ENCODE measurements around the gene EXOC3L4.

EXOC3L4 gene

GRCh38 chr14:103138301-103139131 lies 44.0 kb downstream of the EXOC3L4 start:
- no peak for TF ChIP-seq POLR2A (IDR thresholded peaks at IDR 0.05; ENCODE audit: low read length)
- DNase-seq, result no peak

- no peak for DNase-seq
- TF ChIP-seq GATA1 (IDR thresholded peaks at IDR 0.05; ENCODE audit: low read depth, low read length) (no peak), POLR2A (IDR thresholded peaks at IDR 0.05; ENCODE audit: low read length) (no peak)
Observed at GRCh38 chr14:103139132-103140025, 44.9 kb downstream of the EXOC3L4 start.

- DNase-seq, result no peak
- TF ChIP-seq GATA1 (IDR thresholded peaks at IDR 0.05; ENCODE audit: low read depth, low read length) (no peak), POLR2A (IDR thresholded peaks at IDR 0.05; ENCODE audit: low read length) (no peak)
Observed at GRCh38 chr14:103140316-103141109, 46.0 kb downstream of the EXOC3L4 start.

GRCh38 chr14:103141117-103141796 lies 46.7 kb downstream of the EXOC3L4 start:
- no peak for TF ChIP-seq GATA1 (IDR thresholded peaks at IDR 0.05; ENCODE audit: low read depth, low read length)
- TF ChIP-seq POLR2A (IDR thresholded peaks at IDR 0.05; ENCODE audit: low read length), result no peak
- DNase-seq, result peak; percentile 45 to 60

GRCh38 chr14:103142026-103142425 lies 47.5 kb downstream of the EXOC3L4 start:
- TF ChIP-seq POLR2A (IDR thresholded peaks at IDR 0.05; ENCODE audit: low read length) (no peak), GATA1 (IDR thresholded peaks at IDR 0.05; ENCODE audit: low read depth, low read length) (no peak)
- DNase-seq, result no peak

GRCh38 chr14:103142721-103143302 lies 48.3 kb downstream of the EXOC3L4 start:
- TF ChIP-seq GATA1 (IDR thresholded peaks at IDR 0.05; ENCODE audit: low read depth, low read length), result no peak
- TF ChIP-seq POLR2A (IDR thresholded peaks at IDR 0.05; ENCODE audit: low read length), result no peak

GRCh38 chr14:103143506-103143905 lies 49.0 kb downstream of the EXOC3L4 start:
- no peak for DNase-seq
- TF ChIP-seq POLR2A (IDR thresholded peaks at IDR 0.05; ENCODE audit: low read length) (no peak), GATA1 (IDR thresholded peaks at IDR 0.05; ENCODE audit: low read depth, low read length) (no peak)

More at GRCh38 chr14:103142721-103143302, 48.3 kb downstream of the EXOC3L4 start:
- no peak for DNase-seq

GRCh38 chr14:103144085-103144484 lies 49.6 kb downstream of the EXOC3L4 start:
- DNase-seq, result peak; percentile 58 to 74
- TF ChIP-seq GATA1 (IDR thresholded peaks at IDR 0.05; ENCODE audit: low read depth, low read length) (no peak), POLR2A (IDR thresholded peaks at IDR 0.05; ENCODE audit: low read length) (no peak)

- TF ChIP-seq POLR2A (IDR thresholded peaks at IDR 0.05; ENCODE audit: low read length) (no peak), GATA1 (IDR thresholded peaks at IDR 0.05; ENCODE audit: low read depth, low read length) (no peak)
- no peak for DNase-seq
Observed at GRCh38 chr14:103146141-103146709, 51.7 kb downstream of the EXOC3L4 start.

- DNase-seq, result no peak
- TF ChIP-seq GATA1 (IDR thresholded peaks at IDR 0.05; ENCODE audit: low read depth, low read length) (no peak), POLR2A (IDR thresholded peaks at IDR 0.05; ENCODE audit: low read length) (no peak)
Observed at GRCh38 chr14:103149351-103150237, 55.1 kb downstream of the EXOC3L4 start.

GRCh38 chr14:103151270-103151945 lies 56.9 kb downstream of the EXOC3L4 start:
- no peak for DNase-seq
- TF ChIP-seq GATA1 (IDR thresholded peaks at IDR 0.05; ENCODE audit: low read depth, low read length) (no peak), POLR2A (IDR thresholded peaks at IDR 0.05; ENCODE audit: low read length) (no peak)
